ENCODE data around the gene SFXN5.
A peak's percentile ranks its signal among the peaks of the same experiment; 100 is the strongest.

The SFXN5 gene

GRCh38 chr2:72920318-72921087, 151.0 kb downstream of the SFXN5 start:
- TF ChIP-seq, protein P1, sequence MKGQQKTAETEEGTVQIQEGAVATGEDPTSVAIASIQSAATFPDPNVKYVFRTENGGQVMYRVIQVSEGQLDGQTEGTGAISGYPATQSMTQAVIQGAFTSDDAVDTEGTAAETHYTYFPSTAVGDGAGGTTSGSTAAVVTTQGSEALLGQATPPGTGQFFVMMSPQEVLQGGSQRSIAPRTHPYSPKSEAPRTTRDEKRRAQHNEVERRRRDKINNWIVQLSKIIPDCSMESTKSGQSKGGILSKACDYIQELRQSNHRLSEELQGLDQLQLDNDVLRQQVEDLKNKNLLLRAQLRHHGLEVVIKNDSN (IDR thresholded peaks at IDR 0.05): no peak
- TF ChIP-seq, protein P2, sequence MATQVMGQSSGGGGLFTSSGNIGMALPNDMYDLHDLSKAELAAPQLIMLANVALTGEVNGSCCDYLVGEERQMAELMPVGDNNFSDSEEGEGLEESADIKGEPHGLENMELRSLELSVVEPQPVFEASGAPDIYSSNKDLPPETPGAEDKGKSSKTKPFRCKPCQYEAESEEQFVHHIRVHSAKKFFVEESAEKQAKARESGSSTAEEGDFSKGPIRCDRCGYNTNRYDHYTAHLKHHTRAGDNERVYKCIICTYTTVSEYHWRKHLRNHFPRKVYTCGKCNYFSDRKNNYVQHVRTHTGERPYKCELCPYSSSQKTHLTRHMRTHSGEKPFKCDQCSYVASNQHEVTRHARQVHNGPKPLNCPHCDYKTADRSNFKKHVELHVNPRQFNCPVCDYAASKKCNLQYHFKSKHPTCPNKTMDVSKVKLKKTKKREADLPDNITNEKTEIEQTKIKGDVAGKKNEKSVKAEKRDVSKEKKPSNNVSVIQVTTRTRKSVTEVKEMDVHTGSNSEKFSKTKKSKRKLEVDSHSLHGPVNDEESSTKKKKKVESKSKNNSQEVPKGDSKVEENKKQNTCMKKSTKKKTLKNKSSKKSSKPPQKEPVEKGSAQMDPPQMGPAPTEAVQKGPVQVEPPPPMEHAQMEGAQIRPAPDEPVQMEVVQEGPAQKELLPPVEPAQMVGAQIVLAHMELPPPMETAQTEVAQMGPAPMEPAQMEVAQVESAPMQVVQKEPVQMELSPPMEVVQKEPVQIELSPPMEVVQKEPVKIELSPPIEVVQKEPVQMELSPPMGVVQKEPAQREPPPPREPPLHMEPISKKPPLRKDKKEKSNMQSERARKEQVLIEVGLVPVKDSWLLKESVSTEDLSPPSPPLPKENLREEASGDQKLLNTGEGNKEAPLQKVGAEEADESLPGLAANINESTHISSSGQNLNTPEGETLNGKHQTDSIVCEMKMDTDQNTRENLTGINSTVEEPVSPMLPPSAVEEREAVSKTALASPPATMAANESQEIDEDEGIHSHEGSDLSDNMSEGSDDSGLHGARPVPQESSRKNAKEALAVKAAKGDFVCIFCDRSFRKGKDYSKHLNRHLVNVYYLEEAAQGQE (IDR thresholded peaks at IDR 0.05; ENCODE audit: low read depth): no peak

- TF ChIP-seq, protein P3, sequence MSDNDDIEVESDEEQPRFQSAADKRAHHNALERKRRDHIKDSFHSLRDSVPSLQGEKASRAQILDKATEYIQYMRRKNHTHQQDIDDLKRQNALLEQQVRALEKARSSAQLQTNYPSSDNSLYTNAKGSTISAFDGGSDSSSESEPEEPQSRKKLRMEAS (IDR thresholded peaks at IDR 0.05): no peak
- no peak for TF ChIP-seq TCF12 (IDR thresholded peaks at IDR 0.05; ENCODE audit: low read depth)
- no peak for TF ChIP-seq NFIC (IDR thresholded peaks at IDR 0.05)
- TF ChIP-seq CREB1 (IDR thresholded peaks at IDR 0.05; ENCODE audit: low read depth): no peak
- TF ChIP-seq YY1 (IDR thresholded peaks at IDR 0.05; ENCODE audit: low read depth): no peak
- TF ChIP-seq, protein P2 (IDR thresholded peaks at IDR 0.05; ENCODE audit: low read depth): no peak
- no peak for TF ChIP-seq EP300 (IDR thresholded peaks at IDR 0.05; ENCODE audit: borderline replicate concordance)
- TF ChIP-seq FOXM1 (IDR thresholded peaks at IDR 0.05; ENCODE audit: borderline replicate concordance, low read depth): no peak
- TF ChIP-seq, protein P1 (IDR thresholded peaks at IDR 0.05): no peak
- TF ChIP-seq TEAD4 (IDR thresholded peaks at IDR 0.05): no peak
- no peak for TF ChIP-seq EGR1 (IDR thresholded peaks at IDR 0.05)
- TF ChIP-seq ZBTB7A (IDR thresholded peaks at IDR 0.05; ENCODE audit: low read depth): no peak
- TF ChIP-seq CEBPB (IDR thresholded peaks at IDR 0.05): no peak
- no peak for TF ChIP-seq RAD21 (IDR thresholded peaks at IDR 0.05; ENCODE audit: low read depth)
- TF ChIP-seq TAF1 (IDR thresholded peaks at IDR 0.05; ENCODE audit: low read depth): no peak
Observed at GRCh38 chr2:72919414-72920317, 151.8 kb downstream of the SFXN5 start.

GRCh38 chr2:72917877-72918553, 153.5 kb downstream of the SFXN5 start:
- no peak for TF ChIP-seq EP300 (IDR thresholded peaks at IDR 0.05; ENCODE audit: borderline replicate concordance)
- no peak for TF ChIP-seq TAF1 (IDR thresholded peaks at IDR 0.05; ENCODE audit: low read depth)
- TF ChIP-seq TCF12 (IDR thresholded peaks at IDR 0.05; ENCODE audit: low read depth): no peak
- TF ChIP-seq, protein P3 (IDR thresholded peaks at IDR 0.05): 0 out of 2 replicates have a peak, but pooled peaks have one; percentile 31
- no peak for TF ChIP-seq NFIC (IDR thresholded peaks at IDR 0.05)
- 0 out of 2 replicates have a peak, but pooled peaks have one; percentile 33 for TF ChIP-seq EGR1 (IDR thresholded peaks at IDR 0.05)
- TF ChIP-seq ZBTB7A (IDR thresholded peaks at IDR 0.05; ENCODE audit: low read depth): 0 out of 2 replicates have a peak, but pooled peaks have one; percentile 10

- no peak for TF ChIP-seq FOXM1 (IDR thresholded peaks at IDR 0.05; ENCODE audit: borderline replicate concordance, low read depth)
- TF ChIP-seq, protein P1 (IDR thresholded peaks at IDR 0.05): no peak
- TF ChIP-seq, protein P3 (IDR thresholded peaks at IDR 0.05): peak; percentile 78
- TF ChIP-seq ZBTB7A (IDR thresholded peaks at IDR 0.05; ENCODE audit: low read depth): no peak
Observed at GRCh38 chr2:72917138-72917876, 154.2 kb downstream of the SFXN5 start, which contains the start of gene EMX1. EMX1 (plus strand) TSS chr2:72917519; CDS start chr2:72917853, 334 bp downstream.
